OCI-M2 (cell line): Measurements from ENCODE around the gene ERBIN.
"Not testable (repeated sequence)": the region's sequence is repeated elsewhere in the genome, so short reads cannot be mapped to it uniquely, and the experiment has no call there.

Experiments used
- DNase-seq: peaks from one replicate; lab custom pipeline; 2025; ENCODE audit not compliant: unreplicated experiment; lab: John Stamatoyannopoulos, UW

ERBIN gene

GRCh38 chr5:65961633-65962032 is 35.3 kb downstream of the ERBIN start:
- no peak for DNase-seq

GRCh38 chr5:65967288-65968066 is 41.1 kb downstream of the ERBIN start:
- no peak for DNase-seq

- no peak for DNase-seq
Measured at GRCh38 chr5:65969539-65970393, 43.4 kb downstream of the ERBIN start.

GRCh38 chr5:65970481-65971367 is 44.3 kb downstream of the ERBIN start:
- DNase-seq = no peak

- DNase-seq = no peak
Measured at GRCh38 chr5:65971643-65972042, 45.3 kb downstream of the ERBIN start.

GRCh38 chr5:65972896-65973295 is 46.5 kb downstream of the ERBIN start:
- DNase-seq = not testable (repeated sequence)

- DNase-seq = no peak
Measured at GRCh38 chr5:65978251-65978650, 51.9 kb downstream of the ERBIN start.

- no peak for DNase-seq
Measured at GRCh38 chr5:65981548-65981947, 55.2 kb downstream of the ERBIN start.

- DNase-seq = no peak
Measured at GRCh38 chr5:65981969-65982619, 55.7 kb downstream of the ERBIN start.

GRCh38 chr5:65982635-65983034 is 56.3 kb downstream of the ERBIN start:
- no peak for DNase-seq

GRCh38 chr5:65984098-65984885 is 57.9 kb downstream of the ERBIN start:
- DNase-seq = no peak

GRCh38 chr5:65986050-65986451 is 59.7 kb downstream of the ERBIN start:
- DNase-seq = no peak

GRCh38 chr5:65986796-65987195 is 60.4 kb downstream of the ERBIN start:
- DNase-seq = no peak

GRCh38 chr5:65987982-65988381 is 61.6 kb downstream of the ERBIN start:
- DNase-seq = no peak

- peak; percentile 83 for DNase-seq
Measured at GRCh38 chr5:65989158-65989557, 62.8 kb downstream of the ERBIN start.

GRCh38 chr5:65992630-65993029 is 66.3 kb downstream of the ERBIN start:
- no peak for DNase-seq

- DNase-seq = no peak
Measured at GRCh38 chr5:65994117-65994786, 67.9 kb downstream of the ERBIN start.

- DNase-seq = no peak
Measured at GRCh38 chr5:65999061-65999723, 72.8 kb downstream of the ERBIN start.

GRCh38 chr5:66001952-66002351 is 75.6 kb downstream of the ERBIN start:
- DNase-seq = no peak
